GM23338 (cell line): ENCODE data around the gene SORBS2.

Source experiments
- CTCF ChIP-seq, 2 experiments: fragments of 200-600 bp in 1 of 2; sonication (generic) in 1 of 2; conservative IDR thresholded peaks; 2 replicates each; pipeline versions ENCODE4 v1.5.1 to v1.6.1; 2016 to 2017; ENCODE audit warnings: antibody characterized with exemption in 2 of 2, low read depth in 2 of 2, mild to moderate bottlenecking in 2 of 2, moderate library complexity in 1 of 2
- EZH2 ChIP-seq: fragments of 200-600 bp; sonication (generic); IDR thresholded peaks from one replicate; pipeline ENCODE4 v1.8.0; 2017; ENCODE audit warnings: antibody characterized with exemption, mild to moderate bottlenecking, low read depth; ENCODE audit not compliant: unreplicated experiment
- JUNB ChIP-seq: IDR thresholded peaks from one replicate; pipeline ENCODE4 v1.6.1; 2016; ENCODE audit warnings: antibody characterized with exemption; ENCODE audit not compliant: unreplicated experiment
- POLR2AphosphoS5 ChIP-seq: IDR thresholded peaks from 2 replicates; pipeline ENCODE4 v1.6.1; 2016; ENCODE audit warnings: antibody characterized with exemption, low read depth
- REST ChIP-seq: IDR thresholded peaks from one replicate; pipeline ENCODE4 v1.6.1; 2018; ENCODE audit warnings: antibody characterized with exemption; ENCODE audit not compliant: unreplicated experiment
- ZNF114 ChIP-seq: fragments of 250-450 bp; sonication (Bioruptor Pico); IDR thresholded peaks from 2 replicates; pipeline ENCODE4 v1.5.0; 2020; ENCODE audit warnings: mild to moderate bottlenecking, moderate library complexity

GRCh38 chr4:185700630-185701029 is 111.4 kb downstream of the SORBS2 start:
- TF ChIP-seq CTCF (conservative IDR thresholded peaks at IDR 0.05; ENCODE audit: low read depth in 2 of 2), result no peak
- TF ChIP-seq EZH2, result no peak
- no peak for TF ChIP-seq POLR2AphosphoS5
- no peak for TF ChIP-seq REST
- no peak for TF ChIP-seq JUNB
- no peak for TF ChIP-seq ZNF114 (CRISPR knock-in tag)
